ENCODE results near the gene NBPF4. TPM values are rescaled to one million over a fixed set of nuclear protein-coding genes. Genes with fewer than 3 reads are reported as not detected.

NBPF4 gene, protein sequence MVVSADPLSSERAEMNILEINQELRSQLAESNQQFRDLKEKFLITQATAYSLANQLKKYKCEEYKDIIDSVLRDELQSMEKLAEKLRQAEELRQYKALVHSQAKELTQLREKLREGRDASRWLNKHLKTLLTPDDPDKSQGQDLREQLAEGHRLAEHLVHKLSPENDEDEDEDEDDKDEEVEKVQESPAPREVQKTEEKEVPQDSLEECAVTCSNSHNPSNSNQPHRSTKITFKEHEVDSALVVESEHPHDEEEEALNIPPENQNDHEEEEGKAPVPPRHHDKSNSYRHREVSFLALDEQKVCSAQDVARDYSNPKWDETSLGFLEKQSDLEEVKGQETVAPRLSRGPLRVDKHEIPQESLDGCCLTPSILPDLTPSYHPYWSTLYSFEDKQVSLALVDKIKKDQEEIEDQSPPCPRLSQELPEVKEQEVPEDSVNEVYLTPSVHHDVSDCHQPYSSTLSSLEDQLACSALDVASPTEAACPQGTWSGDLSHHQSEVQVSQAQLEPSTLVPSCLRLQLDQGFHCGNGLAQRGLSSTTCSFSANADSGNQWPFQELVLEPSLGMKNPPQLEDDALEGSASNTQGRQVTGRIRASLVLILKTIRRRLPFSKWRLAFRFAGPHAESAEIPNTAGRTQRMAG
- total RNA-seq = not detected in 2 replicates

DNA sequence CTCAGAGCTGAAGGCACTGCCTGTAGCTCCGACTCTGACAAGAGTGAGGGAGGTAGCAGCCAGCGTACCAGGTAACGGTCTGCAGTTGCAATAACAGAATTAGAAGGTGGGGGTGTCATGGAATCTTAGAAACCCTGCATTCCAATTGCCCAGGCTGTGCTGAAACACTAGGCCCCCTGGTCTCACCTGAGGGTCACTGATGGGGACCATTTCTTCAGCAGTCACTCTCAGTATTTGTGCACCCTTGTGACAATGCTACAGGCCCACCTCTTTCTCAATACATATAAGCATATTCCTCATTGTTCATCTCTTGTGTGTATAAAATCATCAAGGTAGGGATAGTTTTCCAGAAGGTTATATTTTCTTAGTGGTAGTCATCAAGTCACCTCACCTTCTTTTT, at the start of gene NBPF4:
Gene NBPF4 (minus strand): TSS at position 101 of the 400 bp plus-strand sequence. CDS start 315 bp downstream, outside the sequence.

DNA sequence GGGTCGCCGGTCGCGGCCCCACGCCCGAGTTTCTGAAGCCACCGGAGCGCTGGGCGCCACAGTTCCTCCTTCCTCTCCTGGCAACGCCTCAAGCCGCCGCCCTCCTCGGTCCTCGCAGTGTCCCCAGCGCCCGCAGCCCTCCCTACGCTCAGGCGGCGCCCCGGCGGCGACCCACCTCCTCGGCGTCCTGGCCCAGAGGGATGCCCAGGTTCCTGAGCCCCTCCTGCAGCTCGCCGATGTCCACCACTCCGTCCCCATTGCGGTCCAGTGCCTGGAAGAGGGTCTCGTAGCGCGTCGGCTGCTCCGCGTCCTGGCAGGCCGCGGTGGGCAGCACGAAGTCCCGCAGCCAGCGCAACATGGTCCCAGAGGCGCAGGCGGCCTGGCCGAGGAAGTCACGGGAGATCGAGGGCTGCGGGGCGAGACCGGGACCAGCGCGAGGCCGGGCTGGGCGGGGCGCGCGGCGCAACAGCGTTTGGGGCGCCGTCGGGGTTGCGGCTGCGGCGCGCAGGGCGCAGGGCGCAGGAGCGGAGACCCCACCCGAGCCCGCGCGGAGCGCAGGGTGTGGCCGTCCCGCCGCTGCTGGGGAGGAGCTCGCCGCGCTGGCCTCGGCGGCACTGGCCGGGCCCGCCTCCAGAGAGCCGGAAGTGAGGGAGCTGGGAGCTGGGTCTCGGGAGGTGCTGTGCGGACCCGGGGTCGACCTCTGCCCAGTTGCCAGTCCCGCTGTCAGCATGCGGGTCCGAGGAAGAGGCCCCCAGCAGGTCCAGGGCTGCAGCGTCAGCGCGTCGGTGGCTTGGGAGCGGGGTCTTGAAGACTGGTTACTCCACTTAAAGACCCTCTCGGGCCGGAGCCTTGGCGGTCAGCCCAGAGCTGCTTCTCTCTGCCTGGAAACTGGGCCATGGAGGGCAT, 43.8 kb downstream of the NBPF4 start, which contains the start of gene SLC25A24:
Gene SLC25A24 (minus strand): TSS at position 563 of the 906 bp plus-strand sequence. CDS start 205 bp downstream, at position 358.

Other genes with a start within 250 kb of the NBPF4 start
- 32.8 and 35.7 TPM in 2 replicates for gene SLC25A24, start 43.7 kb downstream of the NBPF4 start, total RNA-seq
- gene NBPF6, start 206.3 kb upstream of the NBPF4 start, total RNA-seq = not detected in 2 replicates

Measured in hair follicular keratinocyte (primary cell).